ENCODE data around the gene SLC6A1. TPM values are rescaled to one million over a fixed set of nuclear protein-coding genes. Genes with fewer than 3 reads are reported as not detected.

SLC6A1 gene
- polyA plus RNA-seq, 1 experiment: not detected

DNA sequence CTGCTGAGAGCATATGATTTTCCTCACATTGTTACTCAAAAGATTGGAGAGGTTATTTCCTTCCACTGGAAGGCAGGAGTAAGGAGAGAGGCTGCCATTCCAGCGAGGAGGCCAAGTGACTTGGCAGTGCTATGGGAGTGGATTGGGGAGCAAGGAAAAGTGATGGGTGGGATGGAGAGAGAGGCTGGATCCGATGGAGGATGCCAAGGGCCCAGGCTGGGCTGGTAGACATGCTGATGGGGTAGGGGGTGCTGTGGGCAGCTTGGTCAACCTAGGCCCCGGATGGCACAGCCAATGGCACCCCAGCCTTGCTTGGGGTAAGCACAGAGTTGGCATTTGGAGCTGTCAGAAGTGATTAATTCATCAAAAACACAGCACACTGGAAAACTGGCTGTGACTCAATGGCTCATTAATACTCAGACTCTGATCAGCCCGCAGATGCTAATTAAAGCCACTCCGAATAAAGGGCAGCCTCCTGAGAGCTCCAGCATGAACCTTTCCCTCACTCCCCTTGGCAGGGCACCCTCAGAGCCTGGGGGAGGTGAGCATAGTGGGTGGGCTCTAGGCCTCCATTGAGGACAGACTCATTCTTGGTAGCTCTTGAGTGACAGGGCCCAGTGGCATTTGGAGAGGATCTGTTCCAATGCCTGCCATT, 22.1 kb upstream of the SLC6A1 start:
- Histone ChIP-seq H3K27me3 (ENCODE audit: control insufficient read depth, insufficient read depth, low read length) (peaks cover 20% of the 10 kb centered on the region), H3K4me3 (ENCODE audit: low read depth, low read length) (no peak overlapping the region), H3K9me3 (ENCODE audit: control insufficient read depth, insufficient read depth, low read length) (no peaks in the 10 kb centered on the region), H3K27ac (ENCODE audit: low read depth, low read length) (no peak overlapping the region)
- TF ChIP-seq, protein P1, sequence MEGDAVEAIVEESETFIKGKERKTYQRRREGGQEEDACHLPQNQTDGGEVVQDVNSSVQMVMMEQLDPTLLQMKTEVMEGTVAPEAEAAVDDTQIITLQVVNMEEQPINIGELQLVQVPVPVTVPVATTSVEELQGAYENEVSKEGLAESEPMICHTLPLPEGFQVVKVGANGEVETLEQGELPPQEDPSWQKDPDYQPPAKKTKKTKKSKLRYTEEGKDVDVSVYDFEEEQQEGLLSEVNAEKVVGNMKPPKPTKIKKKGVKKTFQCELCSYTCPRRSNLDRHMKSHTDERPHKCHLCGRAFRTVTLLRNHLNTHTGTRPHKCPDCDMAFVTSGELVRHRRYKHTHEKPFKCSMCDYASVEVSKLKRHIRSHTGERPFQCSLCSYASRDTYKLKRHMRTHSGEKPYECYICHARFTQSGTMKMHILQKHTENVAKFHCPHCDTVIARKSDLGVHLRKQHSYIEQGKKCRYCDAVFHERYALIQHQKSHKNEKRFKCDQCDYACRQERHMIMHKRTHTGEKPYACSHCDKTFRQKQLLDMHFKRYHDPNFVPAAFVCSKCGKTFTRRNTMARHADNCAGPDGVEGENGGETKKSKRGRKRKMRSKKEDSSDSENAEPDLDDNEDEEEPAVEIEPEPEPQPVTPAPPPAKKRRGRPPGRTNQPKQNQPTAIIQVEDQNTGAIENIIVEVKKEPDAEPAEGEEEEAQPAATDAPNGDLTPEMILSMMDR (IDR thresholded peaks at IDR 0.05; ENCODE audit: low read depth, low read length): no peak
- DNase-seq (ENCODE audit: low read depth, low spot score): no peak
- POLR2A ChIA-PET: no interaction called here
- CTCF ChIA-PET: no interaction called here

DNA sequence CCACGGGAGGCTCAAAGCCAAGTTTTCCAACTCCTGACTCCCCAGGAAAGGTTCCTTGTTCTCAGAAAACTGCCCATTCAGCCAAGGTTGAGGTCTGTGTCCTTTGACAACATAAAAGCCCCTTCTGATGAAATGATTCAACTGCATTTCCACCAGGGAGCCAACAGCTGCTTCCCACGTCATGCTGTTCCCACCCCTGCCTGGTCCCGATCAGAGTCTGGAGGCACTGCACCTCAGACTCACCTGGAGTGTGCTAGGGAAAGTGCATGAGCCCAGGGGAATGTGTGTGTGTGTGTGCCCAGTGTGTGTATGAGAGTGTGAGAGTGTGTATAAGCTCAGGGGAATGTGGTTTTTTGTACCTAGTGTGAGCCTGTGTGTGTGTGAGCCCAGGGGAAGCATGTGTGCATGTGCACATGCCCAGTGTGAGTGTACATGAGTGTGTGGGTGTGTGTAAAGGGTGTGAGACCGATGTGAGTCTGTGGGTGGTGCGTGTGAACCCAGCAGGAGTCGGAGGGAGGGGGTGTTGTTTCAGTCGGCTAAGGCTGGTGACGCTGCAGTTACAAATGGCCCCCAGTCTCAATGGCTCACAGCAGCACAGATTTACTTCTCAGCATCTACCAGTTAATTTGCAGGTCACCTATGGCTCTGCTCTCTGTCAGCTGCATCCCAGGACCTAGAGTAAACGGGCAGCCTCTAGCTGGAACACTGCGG, 20.3 kb upstream of the SLC6A1 start:
- CTCF ChIA-PET: no interaction called here
- TF ChIP-seq, protein P1 (IDR thresholded peaks at IDR 0.05; ENCODE audit: low read depth, low read length): no peak
- H3K4me3 ChIP-seq (ENCODE audit: low read depth, low read length): no peak overlapping the region
- no peak overlapping the region for H3K27ac ChIP-seq (ENCODE audit: low read depth, low read length)
- no peak for DNase-seq (ENCODE audit: low read depth, low spot score)
- POLR2A ChIA-PET: no interaction called here
- no peaks in the 10 kb centered on the region for H3K9me3 ChIP-seq (ENCODE audit: control insufficient read depth, insufficient read depth, low read length)
- H3K27me3 ChIP-seq (ENCODE audit: control insufficient read depth, insufficient read depth, low read length): peaks cover 20% of the 10 kb centered on the region

DNA sequence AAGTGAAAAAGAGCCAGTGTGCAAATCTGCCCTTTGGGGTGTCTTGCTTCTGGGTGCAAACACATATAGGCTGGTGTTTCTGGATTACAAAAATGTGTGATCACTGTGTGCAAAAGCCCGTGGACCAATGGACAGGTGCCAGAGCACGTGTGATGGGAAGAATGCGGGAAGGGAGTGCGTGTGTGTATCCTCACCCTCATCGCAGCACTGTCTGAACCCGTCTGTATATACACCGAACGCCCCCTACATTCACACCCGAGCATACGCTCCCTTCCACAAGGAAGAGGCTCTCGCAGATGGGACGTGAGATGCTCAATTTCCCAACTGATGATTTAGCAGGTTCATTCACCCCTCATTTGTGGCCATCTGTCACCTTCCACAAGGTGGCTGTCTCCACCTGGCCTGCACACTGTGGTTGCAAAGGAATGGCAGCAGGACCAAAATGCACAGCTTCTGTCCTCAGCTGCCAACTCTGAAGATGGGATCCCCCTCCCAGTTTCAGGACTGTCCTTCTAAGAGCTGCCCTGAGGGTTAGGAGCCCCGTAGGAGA, 19.4 kb upstream of the SLC6A1 start:
- ChIA-PET CTCF (no interaction called here), POLR2A (no interaction called here)
- H3K4me3 ChIP-seq (ENCODE audit: low read depth, low read length): no peak overlapping the region
- TF ChIP-seq, protein P1 (IDR thresholded peaks at IDR 0.05; ENCODE audit: low read depth, low read length): no peak
- no peak overlapping the region for H3K27ac ChIP-seq (ENCODE audit: low read depth, low read length)
- peaks cover 20% of the 10 kb centered on the region for H3K27me3 ChIP-seq (ENCODE audit: control insufficient read depth, insufficient read depth, low read length)
- no peak for DNase-seq (ENCODE audit: low read depth, low spot score)
- no peaks in the 10 kb centered on the region for H3K9me3 ChIP-seq (ENCODE audit: control insufficient read depth, insufficient read depth, low read length)

DNA sequence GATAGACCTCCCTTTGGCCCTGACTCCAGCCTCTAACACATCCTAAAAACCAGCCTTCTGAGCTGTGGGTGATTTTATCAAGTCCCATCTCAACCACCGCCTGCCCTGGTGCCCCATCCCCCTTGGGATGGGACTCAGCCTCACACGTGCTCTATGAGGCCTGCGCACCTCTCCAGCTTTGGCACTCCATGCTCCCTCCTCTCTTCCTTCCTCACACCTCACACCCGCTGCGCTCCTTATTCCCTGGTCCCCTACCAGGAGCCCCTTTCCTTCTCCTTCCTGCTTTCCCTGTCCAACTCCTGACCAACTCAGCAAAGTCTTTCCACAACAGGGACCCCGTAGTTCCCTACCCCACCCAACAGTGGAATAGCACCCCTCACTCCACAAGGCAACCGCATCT, 18.4 kb upstream of the SLC6A1 start:
- CTCF ChIA-PET: no interaction called here
- POLR2A ChIA-PET: no interaction called here
- TF ChIP-seq, protein P1 (IDR thresholded peaks at IDR 0.05; ENCODE audit: low read depth, low read length): no peak

DNA sequence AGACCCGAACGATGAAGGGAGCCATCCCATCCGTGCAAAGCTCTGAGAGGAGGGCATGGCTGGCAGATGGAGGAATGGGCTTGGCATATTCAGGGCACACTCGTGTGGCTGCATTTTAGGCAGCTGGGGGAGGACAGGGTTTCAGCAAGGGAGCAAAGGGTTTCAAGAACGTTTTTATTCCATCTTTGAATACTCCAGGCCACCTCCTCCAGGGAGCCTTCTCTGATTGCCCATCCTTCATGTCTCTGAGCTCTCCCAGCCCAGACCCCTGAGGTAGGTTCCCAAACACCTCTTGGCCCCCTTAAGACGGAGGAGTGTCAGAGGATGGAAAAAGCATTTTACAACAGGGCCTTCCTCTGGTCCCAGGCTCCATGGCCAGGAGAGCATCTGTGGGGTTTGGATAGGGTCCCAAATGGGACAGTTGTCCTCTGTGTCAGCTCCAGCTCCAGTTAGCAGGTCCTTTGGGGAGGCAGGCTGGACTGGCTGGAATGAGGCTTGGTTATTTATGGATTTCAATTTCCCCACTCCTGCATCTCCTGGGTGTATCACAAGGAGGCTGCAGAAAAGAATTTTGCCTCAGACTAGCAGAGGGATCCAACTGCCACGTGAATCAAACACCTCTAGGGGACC, 17.7 kb upstream of the SLC6A1 start:
- TF ChIP-seq, protein P1 (IDR thresholded peaks at IDR 0.05; ENCODE audit: low read depth, low read length): no peak
- ChIA-PET POLR2A (no interaction called here), CTCF (no interaction called here)
- Histone ChIP-seq H3K27ac (ENCODE audit: low read depth, low read length) (no peak overlapping the region), H3K9me3 (ENCODE audit: control insufficient read depth, insufficient read depth, low read length) (no peaks in the 10 kb centered on the region), H3K4me3 (ENCODE audit: low read depth, low read length) (no peak overlapping the region), H3K27me3 (ENCODE audit: control insufficient read depth, insufficient read depth, low read length) (peaks cover 15% of the 10 kb centered on the region)
- DNase-seq (ENCODE audit: low read depth, low spot score): no peak

More for the DNA sequence above, 18.4 kb upstream of the SLC6A1 start:
- Histone ChIP-seq H3K4me3 (ENCODE audit: low read depth, low read length) (no peak overlapping the region), H3K27ac (ENCODE audit: low read depth, low read length) (no peak overlapping the region), H3K9me3 (ENCODE audit: control insufficient read depth, insufficient read depth, low read length) (no peaks in the 10 kb centered on the region), H3K27me3 (ENCODE audit: control insufficient read depth, insufficient read depth, low read length) (peaks cover 15% of the 10 kb centered on the region)
- DNase-seq (ENCODE audit: low read depth, low spot score): no peak

All from AG04450 (cell line).